ENCODE results near the gene CGNL1.

The CGNL1 gene

DNA sequence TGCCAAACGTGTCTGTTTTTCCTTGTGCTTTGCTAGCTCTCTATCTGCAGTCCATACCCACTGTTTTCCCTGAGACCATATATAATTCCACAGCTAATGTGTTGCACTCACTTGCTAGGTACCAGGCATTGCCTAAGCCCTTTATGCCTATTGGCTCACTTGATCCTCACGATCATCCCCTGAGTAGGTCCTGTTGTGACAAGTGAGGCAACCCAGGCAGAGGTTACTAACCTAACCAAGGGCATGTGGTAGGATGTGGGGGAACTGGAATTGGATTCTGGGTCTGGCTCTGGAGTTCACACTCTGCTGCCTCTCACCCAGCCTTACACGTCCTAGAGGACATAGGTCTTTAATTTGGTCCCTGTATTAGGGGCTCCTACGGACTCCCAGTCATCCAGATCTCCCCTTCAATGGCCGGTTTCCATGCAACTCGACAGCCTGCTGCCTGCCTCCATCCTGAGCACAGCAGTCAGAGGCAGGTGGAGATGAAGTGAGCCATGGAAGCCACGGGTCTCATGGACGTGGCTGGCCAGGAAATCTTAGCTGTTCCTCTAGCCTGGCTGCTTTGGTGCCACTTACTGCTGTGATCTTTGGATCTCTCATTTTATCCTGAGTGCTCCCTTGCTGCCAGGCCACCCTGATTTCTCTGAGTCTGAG lies 176.5 kb downstream of the CGNL1 start:
- no peak for DNase-seq

DNA sequence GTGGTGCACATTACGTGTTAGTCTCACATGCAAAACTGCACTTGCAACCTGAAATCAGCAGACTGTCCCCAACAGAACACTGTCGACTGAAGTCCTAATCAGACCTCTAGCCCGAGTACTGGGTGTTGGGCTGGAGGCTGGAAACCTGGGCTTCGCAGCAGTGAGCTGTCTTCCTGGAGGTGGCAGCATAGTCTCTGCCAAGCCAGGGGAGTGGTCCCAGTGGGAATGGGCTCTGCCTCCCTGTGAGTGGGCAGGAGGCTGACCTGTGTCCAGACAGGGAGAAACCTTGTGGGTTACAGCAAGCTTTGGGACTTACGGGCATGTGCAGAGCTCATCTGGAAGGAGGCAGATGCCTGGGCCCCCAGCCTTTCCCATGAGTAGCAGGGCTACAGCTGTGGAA lies 177.2 kb downstream of the CGNL1 start:
- no peak for DNase-seq

DNA sequence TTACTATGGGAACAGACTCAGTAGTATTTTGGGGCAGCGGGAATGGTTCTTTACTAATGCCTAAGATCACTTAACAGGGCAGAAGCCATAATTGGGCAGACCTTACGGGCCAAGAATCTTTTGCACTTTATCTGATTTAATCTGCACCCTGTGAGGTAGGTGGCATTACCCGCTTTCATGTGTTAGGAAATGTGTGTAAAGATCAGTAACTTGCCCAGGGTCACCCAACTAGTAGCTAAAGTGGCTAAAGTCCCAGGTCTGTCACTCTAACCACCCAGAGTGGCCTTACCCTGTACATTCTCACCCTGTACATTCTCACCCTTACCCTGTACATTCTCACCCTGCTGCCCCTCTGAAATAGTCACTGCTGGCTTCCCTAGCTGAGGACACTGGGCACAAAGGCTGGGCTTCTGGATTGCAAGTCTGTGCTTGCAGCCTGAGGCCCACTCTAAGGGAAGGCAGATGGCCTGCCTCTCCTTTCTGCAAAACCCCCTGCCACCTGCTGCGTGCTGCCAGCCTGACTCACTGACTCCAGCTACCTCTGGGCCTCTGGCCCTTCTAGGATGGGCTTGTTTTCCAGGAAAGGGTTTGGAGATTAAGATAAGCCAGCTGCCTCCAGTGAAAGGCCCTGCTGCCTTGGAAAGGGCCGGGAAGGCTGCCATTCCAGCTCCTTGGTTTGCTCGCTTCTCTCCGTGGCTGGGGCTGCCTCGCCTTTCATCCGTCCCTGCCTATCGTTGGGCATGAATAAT lies 177.9 kb downstream of the CGNL1 start:
- DNase-seq, result no peak

DNA sequence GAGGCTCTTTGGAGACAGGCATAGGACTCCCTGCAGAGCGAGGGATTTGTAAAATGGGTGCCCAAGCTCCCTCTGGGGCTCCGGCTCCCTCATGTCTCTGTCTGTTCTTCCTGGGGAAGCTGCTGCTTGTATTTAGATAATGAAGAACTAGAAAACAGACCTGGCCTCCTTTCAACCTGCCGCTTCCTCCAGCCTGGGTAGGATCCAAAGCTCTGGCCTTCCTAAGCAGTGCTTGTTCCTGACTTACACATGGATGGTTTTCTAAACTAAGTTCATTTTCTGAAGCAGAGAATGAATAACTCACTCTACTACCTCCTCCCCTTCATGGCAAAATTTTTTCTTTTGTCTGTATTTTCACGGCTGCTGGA lies 178.5 kb downstream of the CGNL1 start:
- DNase-seq, result no peak

DNA sequence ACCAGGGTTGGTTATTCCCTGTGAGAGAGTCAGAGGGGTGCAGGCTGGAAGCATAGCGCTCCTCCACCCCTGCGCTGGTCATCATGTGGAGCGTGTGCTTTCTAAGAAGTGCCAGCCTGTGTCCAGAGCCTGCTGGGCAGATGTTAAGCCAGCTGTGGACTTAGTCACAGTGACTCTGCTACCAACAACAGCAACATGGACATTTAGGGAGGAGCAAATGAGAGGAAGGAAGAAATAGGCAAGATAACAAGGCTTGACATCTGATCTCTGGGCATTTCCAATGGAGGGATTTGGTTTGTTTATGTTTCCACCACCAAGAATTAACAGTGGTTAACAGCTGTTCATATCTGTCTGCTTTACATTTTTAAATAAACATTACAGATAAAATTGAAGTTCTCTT lies 179.0 kb downstream of the CGNL1 start:
- DNase-seq, result no peak

DNA sequence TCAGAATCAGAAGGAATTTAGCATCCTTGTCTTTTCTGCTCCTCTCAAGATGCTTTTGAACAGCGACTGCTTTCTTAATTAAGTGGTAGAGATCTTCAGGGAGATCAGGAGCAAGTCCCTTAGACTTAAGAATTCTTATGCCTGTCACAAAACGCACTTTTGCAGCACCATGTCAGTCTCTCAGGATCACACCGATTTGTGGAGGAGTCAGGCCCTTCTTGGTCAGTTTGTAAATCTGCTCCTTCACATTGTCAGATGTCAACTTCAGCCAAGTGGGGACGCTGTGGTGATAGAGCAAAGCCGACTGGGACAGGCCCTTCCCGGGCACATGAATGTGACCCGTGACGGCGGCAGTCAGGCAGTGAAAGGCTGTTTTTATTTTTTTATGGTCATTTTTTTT lies 179.7 kb downstream of the CGNL1 start:
- DNase-seq, result no peak

DNA sequence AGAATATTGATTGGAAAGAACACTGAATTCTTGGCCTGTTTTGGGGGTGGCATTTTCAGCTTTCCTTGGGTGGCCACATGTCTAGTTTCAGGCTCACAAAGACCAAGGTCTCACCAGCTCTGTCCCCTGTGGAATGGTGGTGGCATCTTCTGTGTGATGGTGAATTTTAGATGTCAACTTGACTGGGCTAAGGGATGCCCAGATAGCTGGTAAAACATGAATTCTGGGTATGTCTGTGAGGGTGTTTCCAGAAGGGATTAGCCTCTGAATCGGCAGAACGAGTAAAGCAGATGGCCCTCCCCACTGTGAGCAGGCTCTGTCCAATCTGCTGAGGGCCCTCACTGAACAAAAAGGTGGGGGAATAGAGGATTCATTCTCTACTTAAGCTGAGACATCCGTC lies 181.0 kb downstream of the CGNL1 start:
- DNase-seq, result no peak

DNA sequence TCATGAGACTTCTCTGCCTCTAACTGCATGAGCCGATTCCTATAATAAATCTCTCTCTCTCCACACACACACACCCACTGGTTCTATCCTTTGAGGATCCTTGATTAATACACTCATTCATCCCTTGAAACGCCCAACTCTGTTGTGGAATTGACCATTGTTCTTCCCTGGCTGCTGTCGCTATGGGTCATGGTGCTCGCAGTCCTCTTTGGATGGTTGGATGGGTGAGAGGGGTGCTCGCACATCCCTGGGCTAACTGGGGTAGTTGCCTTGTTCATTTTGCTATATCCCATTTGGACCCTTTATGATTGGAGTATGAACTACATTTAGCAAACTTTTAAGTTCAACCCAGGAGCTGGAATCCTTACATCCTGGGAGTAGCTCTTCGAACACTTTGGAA lies 181.5 kb downstream of the CGNL1 start:
- no peak for DNase-seq

DNA sequence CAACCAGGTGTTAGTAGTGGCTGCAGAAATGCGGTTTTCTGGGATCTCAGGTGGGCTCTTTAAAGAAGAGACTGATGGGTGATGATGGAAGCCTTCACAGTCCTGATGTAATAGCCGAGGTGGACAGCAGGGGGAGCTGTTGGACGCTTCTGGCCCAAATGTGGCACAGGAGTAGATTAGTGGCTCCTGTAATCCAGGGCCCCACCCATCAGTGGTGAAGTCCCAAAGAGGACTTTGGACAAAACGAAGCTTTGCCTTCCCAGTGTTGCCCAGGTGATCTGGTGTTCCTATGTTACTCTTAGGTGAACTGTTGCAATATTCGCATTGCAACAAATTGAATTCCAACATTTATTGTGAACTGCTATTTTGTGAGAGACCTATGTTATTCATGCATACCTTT lies 183.6 kb downstream of the CGNL1 start:
- no peak for DNase-seq

DNA sequence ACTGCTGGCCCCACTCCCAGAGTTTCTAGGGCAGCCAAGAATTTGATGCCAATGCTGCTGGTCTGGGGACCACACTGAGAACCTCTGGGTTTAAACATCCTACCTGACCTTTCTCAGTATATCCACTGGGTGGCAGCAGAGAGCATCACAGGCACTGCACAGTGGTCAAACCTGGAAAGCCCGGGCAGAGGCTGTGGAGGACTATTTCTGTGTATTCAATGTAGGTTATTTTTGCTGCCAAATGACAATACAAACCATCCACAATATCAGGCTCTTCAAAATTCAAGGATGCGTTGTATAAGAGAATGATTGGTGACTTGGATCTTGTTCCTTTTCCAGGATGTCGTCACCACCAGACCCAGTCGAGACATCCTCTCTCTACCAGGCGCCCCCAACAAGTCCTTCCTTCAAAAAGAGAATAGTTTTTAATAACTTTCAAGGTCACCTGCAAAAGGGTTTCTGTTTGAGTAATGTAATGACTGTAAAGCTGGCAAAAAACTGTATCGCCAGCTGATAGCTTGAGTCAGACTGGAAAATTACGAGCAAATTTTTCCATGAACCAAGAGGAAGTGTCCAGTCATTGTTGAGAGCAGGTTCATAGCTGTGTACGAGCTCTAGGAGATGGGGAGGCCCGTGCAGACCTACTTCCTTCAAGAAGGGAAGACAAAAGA lies 184.9 kb downstream of the CGNL1 start:
- DNase-seq, result peak; percentile 2

DNA sequence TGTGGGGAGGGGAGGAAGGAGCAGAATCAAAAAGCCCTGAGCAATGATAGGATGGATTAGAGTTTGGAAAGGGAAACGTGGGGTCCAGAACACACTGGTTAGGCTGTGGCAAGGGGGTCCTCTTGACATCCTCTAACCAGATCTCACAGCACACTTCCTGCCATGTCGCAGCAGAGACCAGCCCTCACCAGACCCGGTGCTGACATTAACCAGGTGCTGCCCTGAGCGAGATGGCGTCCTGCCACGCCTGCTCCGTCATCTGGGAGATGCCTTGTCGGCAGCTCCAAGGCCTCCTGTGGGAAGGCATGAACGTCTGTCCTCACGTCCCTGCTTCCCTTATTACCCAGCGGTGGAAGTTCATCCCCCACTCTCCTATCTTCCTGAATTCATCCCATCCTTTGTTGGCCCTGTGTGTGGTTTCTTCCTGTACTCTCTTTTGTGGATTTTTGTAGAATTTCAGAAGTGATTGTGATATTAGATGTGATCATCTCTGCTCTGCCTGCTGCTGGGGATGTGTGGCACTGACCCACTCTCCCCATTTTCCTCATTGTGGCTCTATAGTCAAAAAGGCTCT lies 186.0 kb downstream of the CGNL1 start:
- DNase-seq, result no peak

DNA sequence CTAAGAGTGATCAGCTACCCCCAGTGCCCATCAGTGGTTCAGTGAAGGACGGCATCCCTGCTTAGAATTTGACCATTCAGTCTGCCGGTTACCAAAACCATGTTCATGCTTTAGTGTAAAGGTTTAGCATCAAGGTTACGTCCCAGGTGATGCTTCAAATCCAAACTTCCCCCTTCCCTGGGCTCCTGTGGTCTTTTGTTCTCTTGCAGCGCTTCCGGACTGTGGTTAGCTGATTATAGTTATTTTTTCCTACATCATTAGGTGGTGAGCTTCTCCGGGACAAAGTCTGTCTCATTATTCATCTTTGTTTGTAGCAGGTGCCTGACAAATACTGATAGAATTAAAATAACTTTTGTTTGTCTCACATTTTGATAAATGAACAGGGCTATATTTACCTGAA lies 187.1 kb downstream of the CGNL1 start:
- no peak for DNase-seq

DNA sequence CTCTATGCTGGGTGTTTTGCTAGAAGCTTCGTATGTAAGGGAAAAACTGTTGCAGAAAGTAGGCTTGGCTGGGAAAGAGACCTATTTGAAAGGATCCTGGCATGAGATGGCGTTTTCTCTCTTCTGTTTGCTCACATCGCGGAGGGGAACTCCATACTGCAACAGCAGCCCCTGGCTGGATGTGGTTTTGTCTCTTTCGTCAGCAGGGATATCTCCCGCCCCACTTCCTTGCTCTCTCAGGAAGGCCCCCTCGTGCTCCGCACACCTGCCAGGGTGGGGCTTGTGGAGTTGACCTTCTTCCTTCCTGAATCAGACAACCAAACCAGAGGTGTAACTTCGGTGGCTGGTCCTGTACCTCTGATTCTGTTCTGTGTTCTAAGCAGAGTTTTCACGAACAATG lies 189.0 kb downstream of the CGNL1 start:
- DNase-seq, result no peak

DNA sequence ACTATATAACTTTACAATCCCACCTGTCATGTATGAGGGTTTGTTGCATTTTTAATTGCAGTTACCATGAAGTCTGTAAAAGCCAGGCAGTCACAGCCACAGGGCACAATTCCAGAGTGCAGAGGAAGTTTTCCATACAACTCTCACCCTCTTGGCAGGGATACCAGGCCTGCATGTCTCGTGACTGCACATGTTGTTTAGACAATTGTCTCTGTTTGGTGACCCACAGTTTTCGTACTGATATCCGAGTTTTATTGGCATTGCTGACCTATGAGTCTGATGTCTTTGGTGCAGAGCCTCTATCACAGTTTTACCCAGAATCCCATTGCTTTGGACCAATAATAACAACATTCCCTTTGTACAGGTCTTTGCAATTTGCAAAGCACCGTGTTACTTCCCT lies 190.5 kb downstream of the CGNL1 start:
- DNase-seq, result no peak

DNA sequence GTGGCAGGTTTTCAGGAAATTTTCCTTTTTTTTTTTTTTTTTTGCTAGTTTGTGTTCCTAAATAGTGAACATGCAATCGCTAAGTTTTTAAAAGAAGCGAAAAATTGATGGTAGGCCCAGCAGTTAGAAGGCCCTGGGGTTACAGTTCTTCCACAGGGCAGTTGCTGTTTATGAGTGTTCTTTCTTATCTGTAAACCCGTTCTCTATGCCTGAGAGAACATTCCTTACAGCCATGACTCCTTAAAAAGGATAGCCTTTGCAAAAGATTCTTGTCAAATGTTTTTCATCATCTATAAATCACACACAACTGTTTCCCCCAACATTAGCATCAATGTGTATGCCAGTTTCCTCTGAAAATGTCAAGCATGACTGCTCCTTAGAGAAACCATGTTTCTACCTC lies 191.6 kb downstream of the CGNL1 start:
- DNase-seq, result no peak

DNA sequence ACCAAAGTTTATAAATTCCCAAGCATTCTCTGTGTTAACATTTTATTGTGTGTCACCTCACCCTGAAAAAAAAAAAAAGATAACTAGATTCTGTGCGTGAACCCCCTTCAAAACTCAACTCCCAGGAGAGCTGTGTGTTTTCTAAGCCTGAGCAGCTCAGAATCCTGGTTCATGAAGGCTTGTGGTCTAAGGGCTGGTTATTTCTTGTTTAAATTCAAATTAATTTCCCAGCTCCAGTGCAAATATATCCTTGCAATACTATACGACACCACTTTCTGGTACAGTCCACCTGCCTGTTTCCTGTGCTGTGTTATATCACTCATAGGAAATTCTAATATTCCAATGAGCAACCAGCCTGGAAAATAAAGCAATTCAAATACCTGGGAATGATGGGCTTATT lies 192.0 kb downstream of the CGNL1 start:
- DNase-seq, result no peak

DNA sequence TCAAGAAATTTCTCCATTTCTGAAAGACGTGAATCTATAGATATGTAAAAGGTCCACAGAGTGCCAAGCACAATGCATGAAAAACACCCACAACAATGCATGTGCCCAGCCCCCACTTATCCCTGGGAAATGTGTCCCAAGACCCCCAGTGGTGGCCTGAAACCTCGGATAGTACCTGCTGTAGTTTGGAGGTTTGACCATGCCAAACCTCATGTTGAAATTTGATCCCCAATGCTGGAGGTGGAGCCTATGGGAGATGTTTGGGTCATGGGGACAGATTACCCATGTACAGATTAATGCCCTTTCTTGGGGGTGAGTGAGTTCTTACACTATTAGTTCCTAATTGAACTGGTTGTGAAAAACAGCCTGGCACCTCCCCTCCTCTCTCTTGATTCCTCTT lies 194.0 kb downstream of the CGNL1 start:
- no peak for DNase-seq

DNA sequence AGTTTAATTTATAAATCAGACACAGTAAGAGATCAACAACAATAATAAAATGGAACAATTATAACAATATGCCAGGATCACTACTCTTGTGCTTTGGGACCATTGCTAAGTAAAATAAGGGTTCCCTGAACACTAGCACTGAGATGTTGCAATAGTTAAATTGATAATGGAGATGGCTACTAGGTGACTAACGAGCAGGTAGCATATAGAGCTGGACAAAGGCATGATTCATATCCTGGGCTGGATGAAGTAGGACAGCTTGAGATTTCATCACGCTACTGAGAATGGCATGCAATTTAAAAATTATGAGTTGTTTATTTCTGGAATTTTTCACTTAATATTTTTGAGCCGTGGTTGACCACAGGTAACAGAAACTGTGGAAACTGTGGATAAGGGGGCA lies 194.7 kb downstream of the CGNL1 start:
- DNase-seq, result no peak

DNA sequence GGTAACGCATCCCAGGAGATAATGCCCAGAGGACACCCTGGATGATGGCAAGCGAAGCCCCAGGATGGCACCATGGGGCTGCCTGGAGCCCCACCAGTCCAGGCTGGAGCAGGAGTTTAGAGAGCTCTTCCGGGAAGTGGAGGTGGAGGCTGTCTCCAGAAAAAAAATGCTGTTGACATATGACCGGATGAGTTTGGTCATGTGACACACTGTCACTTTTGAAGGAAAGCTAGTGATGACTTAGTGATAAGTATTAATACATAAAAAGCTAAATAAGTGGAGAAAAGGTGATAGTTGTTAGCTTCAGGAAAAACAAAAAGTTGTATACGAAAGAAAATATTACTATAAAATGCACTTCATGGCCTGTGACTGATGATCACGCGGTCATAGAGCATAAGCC lies 195.4 kb downstream of the CGNL1 start:
- no peak for DNase-seq

DNA sequence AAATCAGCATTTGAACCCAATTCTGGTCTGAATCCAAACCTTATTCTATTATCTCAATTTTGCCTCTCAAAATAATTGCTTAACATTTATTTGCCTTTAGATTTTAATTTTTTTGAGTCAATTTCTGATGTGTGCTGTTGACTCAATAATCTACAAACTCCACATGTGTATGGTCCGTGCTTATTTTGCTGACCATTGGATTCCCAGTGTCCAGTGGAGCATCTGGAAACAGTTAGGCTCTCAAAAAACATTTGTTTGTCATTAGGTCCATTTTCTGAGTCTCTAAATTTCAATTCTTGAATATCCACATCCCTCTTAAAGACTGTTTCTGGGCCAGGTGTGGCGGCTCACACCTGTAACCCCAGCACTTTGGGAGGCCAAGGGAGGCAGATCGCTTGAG lies 196.2 kb downstream of the CGNL1 start:
- no peak for DNase-seq

DNA sequence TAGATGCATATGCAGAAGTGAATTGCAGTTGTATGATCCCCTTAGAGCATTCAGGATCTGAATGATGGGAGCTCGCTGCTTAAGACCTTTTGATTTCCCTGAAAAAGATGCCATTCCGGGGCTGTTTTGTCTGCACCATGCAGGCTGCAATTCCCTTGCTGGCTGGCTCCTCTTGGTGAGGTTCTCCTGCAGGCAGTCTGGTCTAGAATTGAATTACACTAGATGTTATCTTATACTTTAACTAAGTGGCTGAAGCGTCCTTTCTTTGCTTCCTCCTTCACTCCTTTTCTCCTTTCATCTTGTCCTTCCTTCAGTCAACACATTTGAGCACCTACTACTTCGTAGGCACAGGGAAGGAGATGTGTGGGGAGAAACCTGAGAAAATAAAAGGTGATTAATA lies 196.8 kb downstream of the CGNL1 start:
- DNase-seq, result no peak

DNA sequence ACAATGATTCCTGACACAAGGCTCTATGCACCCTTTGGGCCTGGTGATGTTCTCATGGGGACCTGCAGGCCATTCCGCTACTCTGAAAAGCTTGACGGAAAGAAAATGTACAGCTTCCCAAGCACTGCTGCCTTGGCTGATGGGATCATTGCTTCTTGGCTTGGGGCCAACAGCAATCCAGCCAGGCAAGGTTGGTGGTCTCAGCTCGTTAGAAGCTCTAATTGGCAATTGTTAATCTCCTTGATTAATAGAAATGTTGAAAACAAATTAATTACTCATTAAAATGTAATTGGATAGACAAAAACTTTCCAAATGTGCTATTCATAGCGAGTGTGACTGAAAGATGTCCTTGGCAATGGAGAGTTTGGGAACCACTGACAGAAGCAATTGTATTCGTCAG lies 199.1 kb downstream of the CGNL1 start:
- no peak for DNase-seq

DNA sequence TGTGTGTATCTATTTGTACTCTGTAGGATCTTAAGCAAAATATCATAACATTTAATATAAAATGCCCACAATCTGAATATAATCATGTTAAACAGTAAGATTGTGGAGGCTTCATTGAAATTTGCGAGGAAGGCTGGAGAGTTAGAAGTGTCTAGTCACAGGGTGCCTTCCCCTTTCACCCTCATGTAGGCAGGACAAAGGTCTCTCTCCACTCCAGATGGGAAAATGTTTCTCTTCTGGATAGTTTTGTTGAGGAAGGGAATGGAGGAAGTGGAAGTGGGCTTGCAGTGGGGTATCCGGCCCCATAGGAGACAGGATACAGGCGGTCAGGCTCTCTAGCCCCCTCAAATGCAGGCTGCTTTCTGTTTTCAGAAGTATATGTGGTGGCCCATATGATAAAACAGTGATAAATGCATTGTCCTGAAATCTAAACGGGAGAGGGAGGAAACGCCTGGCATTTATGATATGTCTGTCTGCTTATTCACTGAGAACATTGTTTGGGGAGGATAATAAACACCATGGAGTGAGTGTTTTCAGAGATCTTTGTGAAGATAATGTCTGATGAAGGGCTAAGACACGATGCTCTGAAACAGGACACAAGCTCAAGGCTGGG lies 202.1 kb downstream of the CGNL1 start:
- DNase-seq, result no peak

DNA sequence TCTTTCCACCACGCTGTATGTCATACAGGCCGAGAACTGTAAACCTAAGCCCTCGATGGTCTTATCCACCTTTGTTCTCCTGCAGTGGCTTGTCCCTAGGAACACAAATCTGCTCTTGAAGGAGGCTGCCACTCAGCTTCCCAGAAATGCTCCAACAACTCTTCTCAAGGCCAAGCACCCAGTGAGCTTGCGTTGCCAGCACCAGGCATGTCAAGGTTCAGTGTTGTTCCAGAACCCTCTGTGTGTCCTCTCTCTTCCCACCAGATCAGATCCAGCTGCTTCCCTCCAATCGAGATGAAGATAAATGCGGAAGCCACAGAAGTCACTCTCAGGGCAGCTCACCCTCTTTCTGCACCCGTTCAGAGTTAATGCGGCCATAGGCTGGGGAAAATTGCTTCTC lies 204.1 kb downstream of the CGNL1 start:
- DNase-seq, result no peak

Measured in NCI-H2227 treated with DMSO at 0.1 percent for 48 hours (cell line).